Gastroesophageal sphincter (tissue), 3 donors: Measurements from ENCODE around the gene TAOK3.

Experiments used
- POLR2A ChIP-seq, 2 donors: fragments of 450-650 bp; IDR thresholded peaks; one replicate each; pipeline ENCODE4 v1.6.1; 2017; ENCODE audit warnings: antibody characterized with exemption in 2 of 2, mild to moderate bottlenecking in 2 of 2, moderate library complexity in 1 of 2
- TF ChIP-seq, protein P1 (sequence below), 4 experiments: fragments of 200-600 bp in 2 of 4; fragments of 450-650 bp in 2 of 4; sonication (generic) in 1 of 4; IDR thresholded peaks; one replicate each; pipeline ENCODE4 v1.5.1; 2017 to 2019; ENCODE audit warnings: antibody characterized with exemption in 4 of 4, mild to moderate bottlenecking in 2 of 4, moderate library complexity in 2 of 4

DNA sequence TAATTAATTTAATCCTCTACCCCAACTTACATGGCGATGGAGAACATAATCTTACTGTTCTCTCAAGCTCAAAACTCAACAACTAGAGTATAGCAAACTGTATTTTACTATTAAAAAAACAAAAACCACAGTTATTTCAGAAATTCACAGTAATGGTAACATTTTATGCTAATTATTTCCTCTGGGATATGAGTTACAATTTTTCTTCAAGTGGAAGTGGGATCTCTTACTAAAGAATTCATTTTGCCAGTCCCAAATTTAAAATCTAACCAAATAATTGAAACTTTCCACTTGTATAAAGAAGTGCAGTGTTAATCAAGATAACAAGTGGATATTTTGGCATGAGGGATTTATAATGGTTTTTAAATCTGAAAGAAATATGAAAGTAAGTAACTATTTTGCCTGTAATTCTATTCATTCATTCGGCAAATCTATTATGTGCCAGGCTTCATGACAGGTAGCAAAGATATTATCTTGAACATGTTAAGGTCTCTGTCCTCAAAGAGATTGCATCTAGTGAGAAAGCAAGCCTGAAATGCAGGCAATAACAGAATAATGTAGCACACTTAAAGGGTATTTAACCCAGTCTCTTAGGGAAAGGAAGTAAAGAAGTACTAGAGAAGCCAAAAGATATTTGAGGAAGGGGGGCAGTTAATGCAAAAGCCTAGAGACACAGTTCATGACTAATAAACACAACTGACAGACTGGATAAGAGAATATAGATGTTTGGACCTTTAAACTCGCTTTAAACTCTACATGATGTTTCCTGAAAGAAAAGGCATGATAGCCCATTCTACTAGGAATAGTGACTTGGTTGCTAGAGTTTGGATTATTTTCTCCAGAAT lies 44.0 kb downstream of the TAOK3 start:
- TF ChIP-seq, protein P1, sequence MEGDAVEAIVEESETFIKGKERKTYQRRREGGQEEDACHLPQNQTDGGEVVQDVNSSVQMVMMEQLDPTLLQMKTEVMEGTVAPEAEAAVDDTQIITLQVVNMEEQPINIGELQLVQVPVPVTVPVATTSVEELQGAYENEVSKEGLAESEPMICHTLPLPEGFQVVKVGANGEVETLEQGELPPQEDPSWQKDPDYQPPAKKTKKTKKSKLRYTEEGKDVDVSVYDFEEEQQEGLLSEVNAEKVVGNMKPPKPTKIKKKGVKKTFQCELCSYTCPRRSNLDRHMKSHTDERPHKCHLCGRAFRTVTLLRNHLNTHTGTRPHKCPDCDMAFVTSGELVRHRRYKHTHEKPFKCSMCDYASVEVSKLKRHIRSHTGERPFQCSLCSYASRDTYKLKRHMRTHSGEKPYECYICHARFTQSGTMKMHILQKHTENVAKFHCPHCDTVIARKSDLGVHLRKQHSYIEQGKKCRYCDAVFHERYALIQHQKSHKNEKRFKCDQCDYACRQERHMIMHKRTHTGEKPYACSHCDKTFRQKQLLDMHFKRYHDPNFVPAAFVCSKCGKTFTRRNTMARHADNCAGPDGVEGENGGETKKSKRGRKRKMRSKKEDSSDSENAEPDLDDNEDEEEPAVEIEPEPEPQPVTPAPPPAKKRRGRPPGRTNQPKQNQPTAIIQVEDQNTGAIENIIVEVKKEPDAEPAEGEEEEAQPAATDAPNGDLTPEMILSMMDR (IDR thresholded peaks at IDR 0.05) = no peak
- TF ChIP-seq POLR2A (IDR thresholded peaks at IDR 0.05) = no peak
